ENCODE results near the gene SLC35B2. TPM values are rescaled to one million over a fixed set of nuclear protein-coding genes. Genes with fewer than 3 reads are reported as not detected.

Gene SLC35B2
- total RNA-seq, 1 experiment from 2014 or later, result 28.9 TPM

DNA sequence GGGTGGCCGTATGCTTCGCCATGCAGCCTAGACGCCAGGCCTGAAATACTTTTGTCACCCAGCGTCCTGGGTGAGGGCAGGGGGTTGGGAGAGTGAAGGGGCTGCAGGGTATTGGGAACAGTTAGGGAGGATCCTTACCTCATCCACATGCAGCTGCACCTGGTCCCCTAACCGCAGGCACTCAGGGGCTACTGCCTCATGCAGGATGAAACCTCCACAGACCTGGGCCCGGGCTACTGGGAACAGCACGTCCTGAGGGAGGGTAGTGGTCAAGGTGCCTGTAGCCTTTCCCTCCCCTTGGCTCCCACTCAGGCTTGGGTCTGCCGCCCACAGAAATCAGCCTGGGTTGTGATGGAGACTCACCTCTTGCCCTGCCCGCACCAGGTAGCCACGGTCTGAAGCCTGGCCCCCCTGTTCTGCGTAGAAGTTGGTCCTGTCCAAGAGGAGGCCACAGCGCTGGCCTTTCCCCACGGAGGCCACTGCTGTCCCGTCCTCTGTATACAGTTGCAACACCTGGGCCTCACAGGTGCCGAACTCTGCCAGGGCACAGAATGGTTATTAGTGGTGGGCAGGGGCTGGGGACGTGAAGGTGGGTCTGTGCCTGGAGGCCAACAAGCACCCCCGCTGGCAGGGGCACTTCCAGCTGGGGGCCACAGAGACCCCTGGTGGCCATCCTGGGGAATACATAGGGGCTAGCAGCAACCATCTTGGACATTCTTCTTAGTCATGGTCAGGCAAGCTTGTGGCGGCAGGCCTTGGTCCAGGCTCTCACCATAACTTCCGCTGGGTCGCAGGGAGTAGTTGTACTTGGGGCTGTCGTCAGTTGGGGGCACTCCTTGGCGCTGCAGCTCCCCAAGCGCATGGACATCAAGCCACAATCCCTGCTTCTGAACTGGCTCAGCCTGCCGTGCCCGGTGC is 47.2 kb upstream of the SLC35B2 start:
- Mint-ChIP-seq H3K4me1 (no peaks in the 10 kb centered on the region), H3K27ac (no peak overlapping the region; the same call in 1 of the 2 replicates), H3K36me3 (peaks cover 69% of the 10 kb centered on the region), H3K9me3 (no peaks in the 10 kb centered on the region), H3K27me3 (ENCODE audit: low read depth) (no peaks in the 10 kb centered on the region), H3K4me3 (no peak overlapping the region)
- DNase-seq (ENCODE audit: low spot score), result peak; percentile 66
- CTCF ChIA-PET, result interaction anchor here (0.7 to 5.3 kb wide), 27 partner anchors 8 to 242 kb away, joined by 3 to 109 read pairs (median 6); partner anchors contain the start of genes AARS2, HSP90AB1, SLC35B2 and SPATS1
- TF ChIP-seq ZNF512 (CRISPR knock-in tag; IDR thresholded peaks at IDR 0.05; ENCODE audit: borderline replicate concordance) (no peak), ESRRA (CRISPR knock-in tag; IDR thresholded peaks at IDR 0.05; ENCODE audit: borderline replicate concordance) (0 out of 2 replicates have a peak, but pooled peaks have one; percentile 21), FOXP1 (CRISPR knock-in tag; IDR thresholded peaks at IDR 0.05; ENCODE audit: borderline replicate concordance) (0 out of 2 replicates have a peak, but pooled peaks have one; percentile 38)
- TF ChIP-seq, protein P1, sequence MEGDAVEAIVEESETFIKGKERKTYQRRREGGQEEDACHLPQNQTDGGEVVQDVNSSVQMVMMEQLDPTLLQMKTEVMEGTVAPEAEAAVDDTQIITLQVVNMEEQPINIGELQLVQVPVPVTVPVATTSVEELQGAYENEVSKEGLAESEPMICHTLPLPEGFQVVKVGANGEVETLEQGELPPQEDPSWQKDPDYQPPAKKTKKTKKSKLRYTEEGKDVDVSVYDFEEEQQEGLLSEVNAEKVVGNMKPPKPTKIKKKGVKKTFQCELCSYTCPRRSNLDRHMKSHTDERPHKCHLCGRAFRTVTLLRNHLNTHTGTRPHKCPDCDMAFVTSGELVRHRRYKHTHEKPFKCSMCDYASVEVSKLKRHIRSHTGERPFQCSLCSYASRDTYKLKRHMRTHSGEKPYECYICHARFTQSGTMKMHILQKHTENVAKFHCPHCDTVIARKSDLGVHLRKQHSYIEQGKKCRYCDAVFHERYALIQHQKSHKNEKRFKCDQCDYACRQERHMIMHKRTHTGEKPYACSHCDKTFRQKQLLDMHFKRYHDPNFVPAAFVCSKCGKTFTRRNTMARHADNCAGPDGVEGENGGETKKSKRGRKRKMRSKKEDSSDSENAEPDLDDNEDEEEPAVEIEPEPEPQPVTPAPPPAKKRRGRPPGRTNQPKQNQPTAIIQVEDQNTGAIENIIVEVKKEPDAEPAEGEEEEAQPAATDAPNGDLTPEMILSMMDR (IDR thresholded peaks at IDR 0.05), result peak; percentile 88
- POLR2A ChIA-PET, result no interaction called here
- ATAC-seq, result peak; percentile 88

DNA sequence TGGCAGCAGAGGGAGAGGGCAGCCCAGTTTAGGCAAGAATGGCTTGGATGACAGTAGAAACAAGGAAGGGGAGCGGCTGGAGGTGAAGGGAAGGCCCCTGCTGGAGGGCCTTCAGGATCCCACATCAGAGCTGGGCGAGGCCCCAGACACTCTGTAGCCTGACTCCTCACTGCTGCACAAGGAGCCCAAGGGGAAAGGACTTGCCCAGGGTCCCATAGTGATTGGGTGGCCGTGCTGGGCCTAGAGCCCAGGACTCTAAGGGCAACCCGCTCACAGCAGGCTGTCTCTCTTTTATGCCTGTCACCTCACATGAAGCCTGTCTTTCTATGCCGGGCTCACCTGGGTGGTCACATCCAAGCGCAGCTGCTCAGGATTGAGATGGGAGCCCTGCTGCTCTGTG is 46.5 kb upstream of the SLC35B2 start:
- POLR2A ChIA-PET, result no interaction called here
- DNase-seq (ENCODE audit: low spot score), result no peak
- ATAC-seq, result no peak
- Mint-ChIP-seq H3K4me3 (no peak overlapping the region), H3K9me3 (no peaks in the 10 kb centered on the region), H3K4me1 (no peaks in the 10 kb centered on the region), H3K27me3 (ENCODE audit: low read depth) (no peaks in the 10 kb centered on the region), H3K27ac (no peak overlapping the region), H3K36me3 (peaks cover 62% of the 10 kb centered on the region)
- CTCF ChIA-PET, result interaction anchor here (5.3 kb wide), 1 partner anchor 35 kb away, joined by 109 read pairs; the partner anchor contains the start of gene TMEM151B
- TF ChIP-seq NFYB (CRISPR knock-in tag; conservative IDR thresholded peaks at IDR 0.05; ENCODE audit: low read depth) (no peak), JAZF1 (CRISPR knock-in tag; IDR thresholded peaks at IDR 0.05) (no peak), ZBTB21 (CRISPR knock-in tag; IDR thresholded peaks at IDR 0.05; ENCODE audit: borderline replicate concordance) (no peak), JUN (CRISPR knock-in tag; IDR thresholded peaks at IDR 0.05) (no peak), CREM (CRISPR knock-in tag; IDR thresholded peaks at IDR 0.05) (no peak), RELA (CRISPR knock-in tag; IDR thresholded peaks at IDR 0.05; ENCODE audit: borderline replicate concordance) (no peak), NR1H2 (CRISPR knock-in tag; IDR thresholded peaks at IDR 0.05) (no peak), ATF1 (CRISPR knock-in tag; IDR thresholded peaks at IDR 0.05) (no peak), ZNF416 (CRISPR knock-in tag; IDR thresholded peaks at IDR 0.05) (no peak), PRRX2 (CRISPR knock-in tag; IDR thresholded peaks at IDR 0.05) (no peak), ERG (CRISPR knock-in tag; IDR thresholded peaks at IDR 0.05) (no peak), ETV6 (CRISPR knock-in tag; IDR thresholded peaks at IDR 0.05) (no peak), ZNF671 (CRISPR knock-in tag; IDR thresholded peaks at IDR 0.05) (no peak)
- TF ChIP-seq, protein P2, sequence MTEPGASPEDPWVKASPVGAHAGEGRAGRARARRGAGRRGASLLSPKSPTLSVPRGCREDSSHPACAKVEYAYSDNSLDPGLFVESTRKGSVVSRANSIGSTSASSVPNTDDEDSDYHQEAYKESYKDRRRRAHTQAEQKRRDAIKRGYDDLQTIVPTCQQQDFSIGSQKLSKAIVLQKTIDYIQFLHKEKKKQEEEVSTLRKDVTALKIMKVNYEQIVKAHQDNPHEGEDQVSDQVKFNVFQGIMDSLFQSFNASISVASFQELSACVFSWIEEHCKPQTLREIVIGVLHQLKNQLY (CRISPR knock-in tag; IDR thresholded peaks at IDR 0.05), result no peak
